Neural crest cell (in vitro differentiated cells): ENCODE results near the gene KCNA2. TPM values are rescaled to one million over a fixed set of nuclear protein-coding genes. Genes with fewer than 3 reads are reported as not detected.

Source experiments
- DNase-seq: peaks from one replicate; pipeline ENCODE4 v3.0.0; 2021; ENCODE audit warnings: low read depth, mixed read lengths, low spot score
- H3K27ac Mint-ChIP-seq: one replicate; pipeline ENCODE4 v1.8.0; 2021; ENCODE audit warnings: mild to moderate bottlenecking, mixed read lengths; ENCODE audit not compliant: unreplicated experiment
- H3K27me3 Mint-ChIP-seq: 2 replicates; pipeline ENCODE4 v1.8.0; 2021; ENCODE audit warnings: low read depth, mild to moderate bottlenecking, mixed read lengths
- H3K36me3 Mint-ChIP-seq: 2 replicates; pipeline ENCODE4 v1.8.0; 2021; ENCODE audit warnings: low read depth, mild to moderate bottlenecking, mixed read lengths
- H3K4me1 Mint-ChIP-seq: 2 replicates; pipeline ENCODE4 v1.8.0; 2021; ENCODE audit warnings: mixed read lengths
- H3K4me3 Mint-ChIP-seq: one replicate; pipeline ENCODE4 v1.8.0; 2021; ENCODE audit warnings: mild to moderate bottlenecking, mixed read lengths
- H3K9me3 Mint-ChIP-seq: 2 replicates; pipeline ENCODE4 v1.8.0; 2021; ENCODE audit warnings: mixed read lengths
- total RNA-seq: library from RNA; stranded (reverse); gene quantifications from 2 replicates; pipeline ENCODE4 v1.2.1, GENCODE V29; 2021
- TF ChIP-seq, protein P1 (sequence below): fragments of 200-600 bp; sonication (generic); conservative IDR thresholded peaks from 2 replicates; pipeline ENCODE4 v1.5.0; 2021; ENCODE audit warnings: antibody characterized with exemption, mild to moderate bottlenecking

Gene KCNA2
- total RNA-seq, 1 donor from 2014 or later: 2.5 TPM

DNA sequence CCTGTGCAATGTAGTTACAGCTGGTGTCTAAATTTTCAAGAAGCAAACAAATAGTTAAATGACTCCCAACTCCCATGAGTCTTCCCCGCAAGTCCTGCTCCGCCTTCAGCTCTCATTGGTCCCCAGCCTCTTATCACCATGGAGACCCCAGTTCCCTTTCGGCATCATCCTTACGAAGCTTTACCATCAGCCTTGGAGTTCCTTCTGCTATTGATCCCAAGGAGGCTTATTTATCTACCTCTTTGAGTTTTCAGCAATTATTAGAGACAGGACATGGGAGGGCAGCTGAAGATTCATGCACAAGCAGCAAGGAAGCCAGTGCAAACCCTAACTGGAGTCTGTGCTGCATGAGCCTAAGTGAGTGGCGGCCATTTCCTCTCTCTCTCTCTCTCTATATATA is 12.3 kb downstream of the KCNA2 start:
- Mint-ChIP-seq H3K9me3 (no peaks in the 10 kb centered on the region), H3K36me3 (no peaks in the 10 kb centered on the region), H3K4me3 (no peak overlapping the region), H3K4me1 (peaks cover 4% of the 10 kb centered on the region), H3K27ac (no peak overlapping the region), H3K27me3 (peaks cover 7% of the 10 kb centered on the region)
- no peak for DNase-seq
- TF ChIP-seq, protein P1, sequence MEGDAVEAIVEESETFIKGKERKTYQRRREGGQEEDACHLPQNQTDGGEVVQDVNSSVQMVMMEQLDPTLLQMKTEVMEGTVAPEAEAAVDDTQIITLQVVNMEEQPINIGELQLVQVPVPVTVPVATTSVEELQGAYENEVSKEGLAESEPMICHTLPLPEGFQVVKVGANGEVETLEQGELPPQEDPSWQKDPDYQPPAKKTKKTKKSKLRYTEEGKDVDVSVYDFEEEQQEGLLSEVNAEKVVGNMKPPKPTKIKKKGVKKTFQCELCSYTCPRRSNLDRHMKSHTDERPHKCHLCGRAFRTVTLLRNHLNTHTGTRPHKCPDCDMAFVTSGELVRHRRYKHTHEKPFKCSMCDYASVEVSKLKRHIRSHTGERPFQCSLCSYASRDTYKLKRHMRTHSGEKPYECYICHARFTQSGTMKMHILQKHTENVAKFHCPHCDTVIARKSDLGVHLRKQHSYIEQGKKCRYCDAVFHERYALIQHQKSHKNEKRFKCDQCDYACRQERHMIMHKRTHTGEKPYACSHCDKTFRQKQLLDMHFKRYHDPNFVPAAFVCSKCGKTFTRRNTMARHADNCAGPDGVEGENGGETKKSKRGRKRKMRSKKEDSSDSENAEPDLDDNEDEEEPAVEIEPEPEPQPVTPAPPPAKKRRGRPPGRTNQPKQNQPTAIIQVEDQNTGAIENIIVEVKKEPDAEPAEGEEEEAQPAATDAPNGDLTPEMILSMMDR: no peak

DNA sequence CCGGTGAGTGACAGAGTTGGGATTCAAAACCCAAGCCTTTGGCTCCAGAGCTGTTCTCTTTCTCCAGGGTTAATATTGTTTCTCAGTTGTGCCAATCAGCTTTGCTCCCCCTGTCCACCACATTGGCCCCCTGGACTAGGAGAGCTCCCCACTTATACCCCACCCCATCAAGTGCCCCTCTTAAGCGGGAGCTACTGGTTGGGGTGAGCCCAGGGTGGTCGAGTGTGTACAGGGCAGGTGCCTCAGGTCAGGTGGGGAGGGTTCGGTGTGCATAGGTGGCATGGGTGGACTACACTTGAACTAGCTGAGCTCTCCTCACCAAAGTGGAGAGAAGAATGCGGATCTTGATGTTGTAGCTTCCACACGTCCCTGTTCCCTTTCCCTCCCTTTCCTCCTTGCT is 14.2 kb downstream of the KCNA2 start:
- TF ChIP-seq, protein P1: no peak
- Mint-ChIP-seq H3K4me3 (no peak overlapping the region), H3K4me1 (peaks cover 4% of the 10 kb centered on the region), H3K27ac (no peak overlapping the region), H3K27me3 (peaks cover 9% of the 10 kb centered on the region), H3K9me3 (no peaks in the 10 kb centered on the region), H3K36me3 (no peaks in the 10 kb centered on the region)
- DNase-seq: no peak

DNA sequence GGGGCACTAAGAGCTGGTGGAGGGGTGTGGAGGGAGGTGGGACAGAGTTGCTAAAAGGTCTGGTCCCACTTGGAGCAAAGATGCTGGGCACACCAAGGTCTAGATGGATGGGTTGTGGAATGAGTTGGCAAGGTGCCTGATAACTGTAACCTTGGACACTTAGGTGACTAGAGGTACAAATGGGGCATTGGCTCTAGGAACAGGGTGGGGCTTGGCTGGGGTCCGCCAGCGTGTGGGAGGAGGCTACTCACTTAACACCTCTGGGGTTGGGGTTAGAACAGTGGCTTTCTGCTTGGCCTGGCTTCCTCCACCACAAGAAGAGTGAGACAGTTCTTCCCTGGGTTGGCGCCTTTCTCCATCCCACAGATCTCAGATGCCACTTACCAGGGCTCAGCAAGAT is 17.2 kb downstream of the KCNA2 start:
- no peak for DNase-seq
- Mint-ChIP-seq H3K36me3 (no peaks in the 10 kb centered on the region), H3K27ac (no peak overlapping the region), H3K9me3 (no peaks in the 10 kb centered on the region), H3K4me1 (peaks cover 3% of the 10 kb centered on the region), H3K4me3 (no peak overlapping the region), H3K27me3 (peaks cover 9% of the 10 kb centered on the region)
- TF ChIP-seq, protein P1: no peak

DNA sequence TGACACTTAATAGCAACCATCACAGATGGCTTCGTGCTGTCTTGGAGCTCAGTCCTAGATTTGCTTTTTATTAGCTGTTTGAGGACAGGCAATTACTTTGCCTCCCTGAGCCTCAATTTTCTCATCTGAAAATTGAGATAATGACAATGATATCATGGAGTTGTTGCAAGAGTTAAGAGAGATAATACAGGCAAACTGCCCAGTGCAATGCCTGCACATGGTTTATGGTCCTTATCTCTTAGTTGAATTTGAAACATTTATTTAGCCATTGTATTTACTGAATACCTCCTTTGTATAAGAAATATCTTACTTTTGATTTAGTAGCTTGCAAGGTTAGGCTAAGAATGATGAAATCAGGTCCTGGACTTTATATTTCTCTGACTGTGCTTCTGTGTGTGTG is 17.7 kb downstream of the KCNA2 start:
- Mint-ChIP-seq H3K4me3 (no peak overlapping the region), H3K9me3 (no peaks in the 10 kb centered on the region), H3K4me1 (no peaks in the 10 kb centered on the region), H3K36me3 (no peaks in the 10 kb centered on the region), H3K27me3 (peaks cover 5% of the 10 kb centered on the region), H3K27ac (no peak overlapping the region)
- TF ChIP-seq, protein P1: no peak
- no peak for DNase-seq

DNA sequence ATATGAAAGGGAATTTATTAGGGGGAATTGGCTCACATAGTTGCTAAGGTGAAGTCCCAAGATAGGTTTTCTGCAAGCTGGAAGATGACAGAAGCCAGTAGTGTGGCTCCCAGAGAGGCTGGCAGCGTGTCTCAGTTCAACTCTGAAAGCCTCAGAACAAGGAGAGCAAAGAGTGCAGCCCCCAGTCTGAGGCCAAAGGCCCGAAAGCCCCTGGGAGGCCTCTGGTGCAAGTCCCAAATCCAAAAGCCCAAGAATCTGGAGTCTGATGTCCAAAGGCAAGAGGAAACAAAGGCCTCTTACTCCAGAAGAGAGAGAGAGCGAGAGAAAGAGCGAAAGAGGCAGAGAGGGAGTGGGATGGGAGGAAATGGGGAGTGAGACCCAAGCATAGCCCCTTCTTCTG is 18.3 kb downstream of the KCNA2 start:
- Mint-ChIP-seq H3K4me1 (peaks cover 1% of the 10 kb centered on the region), H3K36me3 (no peaks in the 10 kb centered on the region), H3K9me3 (no peaks in the 10 kb centered on the region), H3K27ac (no peak overlapping the region), H3K27me3 (peaks cover 5% of the 10 kb centered on the region), H3K4me3 (no peak overlapping the region)
- DNase-seq: no peak
- TF ChIP-seq, protein P1: no peak

DNA sequence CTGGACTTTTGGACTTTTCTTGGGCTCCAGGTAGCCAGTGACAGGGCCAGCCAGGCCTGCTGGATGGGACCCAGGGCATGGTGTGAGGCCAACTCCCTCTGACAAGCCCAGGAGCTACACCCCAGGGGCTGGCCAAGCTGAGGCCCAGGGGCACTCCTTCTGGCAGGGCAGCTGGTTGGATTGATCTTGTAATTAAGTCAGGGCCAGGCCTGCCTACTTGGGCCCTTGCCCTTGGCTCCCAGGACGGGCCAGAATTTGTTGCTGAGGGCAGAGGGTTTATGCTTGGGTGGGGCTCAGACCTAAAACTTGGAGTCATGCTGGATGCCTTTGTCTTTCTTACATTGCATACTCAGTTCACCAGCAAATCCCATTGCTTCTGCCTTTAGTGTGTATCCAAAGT is 20.7 kb downstream of the KCNA2 start:
- no peak for DNase-seq
- peaks cover 3% of the 10 kb centered on the region for H3K9me3 Mint-ChIP-seq
- H3K4me3 Mint-ChIP-seq: no peak overlapping the region
- no peaks in the 10 kb centered on the region for H3K36me3 Mint-ChIP-seq
- no peak overlapping the region for H3K27ac Mint-ChIP-seq
- peaks cover 23% of the 10 kb centered on the region for H3K4me1 Mint-ChIP-seq
- TF ChIP-seq, protein P1: no peak
- H3K27me3 Mint-ChIP-seq: peaks cover 5% of the 10 kb centered on the region
